OCI-LY7 (cell line): Measurements from ENCODE around the gene CMIP.

ENCODE experiments used
- EZH2phosphoT487 ChIP-seq: fragments of 200-600 bp; sonication (generic); IDR thresholded peaks from 2 replicates; pipeline ENCODE4 v1.6.1; 2018; ENCODE audit warnings: low read depth, borderline replicate concordance, mild to moderate bottlenecking, mixed run types, antibody characterized with exemption, low read length, moderate library complexity, mixed read lengths
- TF ChIP-seq, protein P1 (sequence below): fragments of 200-600 bp; sonication (generic); conservative IDR thresholded peaks from 2 replicates; pipeline ENCODE4 v1.5.1; 2014; ENCODE audit warnings: mild to moderate bottlenecking, antibody characterized with exemption, low read length, moderate library complexity, mixed read lengths

DNA sequence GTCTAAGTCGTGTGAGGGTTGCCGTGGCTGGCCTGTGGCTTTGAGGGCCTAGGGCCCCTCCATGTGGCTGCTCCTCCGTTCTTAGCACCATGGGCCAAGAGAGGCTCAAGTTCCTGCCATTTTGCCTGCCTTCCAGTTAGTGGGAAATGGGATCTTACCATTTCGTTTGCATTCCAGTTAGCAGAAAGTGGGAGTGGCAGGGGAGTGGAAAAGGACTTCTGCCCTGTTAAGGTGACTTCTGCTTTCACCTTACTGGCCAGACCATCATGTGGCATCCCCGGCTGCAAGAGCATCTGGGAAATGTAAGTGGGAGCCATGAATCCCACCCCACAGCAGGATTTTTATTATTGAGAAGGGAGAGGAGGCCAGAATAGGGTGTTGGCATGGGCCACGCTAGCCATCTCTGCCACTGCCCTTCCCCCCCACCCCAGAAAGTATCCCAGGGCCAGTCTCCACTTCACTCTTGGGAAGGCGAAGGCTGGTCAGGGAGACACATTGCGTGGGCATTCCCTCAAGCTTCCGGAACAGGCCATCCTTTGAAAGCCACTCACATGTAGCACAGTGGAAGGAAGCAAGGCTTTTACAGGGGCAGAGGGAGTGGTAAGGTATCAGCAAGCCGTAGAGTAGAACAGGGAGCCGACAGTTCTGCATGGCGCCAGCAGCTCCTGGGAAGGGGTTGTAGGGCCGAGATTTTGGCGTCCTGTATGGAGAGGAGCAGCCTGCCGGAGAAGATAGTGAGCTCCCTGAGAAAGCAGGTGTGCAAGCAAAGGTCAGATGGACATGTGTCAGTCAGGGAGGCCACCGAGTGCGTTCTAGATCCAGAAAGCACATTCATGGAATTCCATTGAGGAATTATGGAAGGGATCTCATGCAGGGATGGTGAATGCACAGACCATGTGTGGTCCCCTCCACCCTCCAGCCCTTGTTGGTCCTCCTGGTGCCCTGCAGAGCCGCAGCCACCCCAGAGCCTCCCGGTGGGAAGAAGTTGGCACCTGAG lies 33.4 kb downstream of the CMIP start:
- TF ChIP-seq, protein P1, sequence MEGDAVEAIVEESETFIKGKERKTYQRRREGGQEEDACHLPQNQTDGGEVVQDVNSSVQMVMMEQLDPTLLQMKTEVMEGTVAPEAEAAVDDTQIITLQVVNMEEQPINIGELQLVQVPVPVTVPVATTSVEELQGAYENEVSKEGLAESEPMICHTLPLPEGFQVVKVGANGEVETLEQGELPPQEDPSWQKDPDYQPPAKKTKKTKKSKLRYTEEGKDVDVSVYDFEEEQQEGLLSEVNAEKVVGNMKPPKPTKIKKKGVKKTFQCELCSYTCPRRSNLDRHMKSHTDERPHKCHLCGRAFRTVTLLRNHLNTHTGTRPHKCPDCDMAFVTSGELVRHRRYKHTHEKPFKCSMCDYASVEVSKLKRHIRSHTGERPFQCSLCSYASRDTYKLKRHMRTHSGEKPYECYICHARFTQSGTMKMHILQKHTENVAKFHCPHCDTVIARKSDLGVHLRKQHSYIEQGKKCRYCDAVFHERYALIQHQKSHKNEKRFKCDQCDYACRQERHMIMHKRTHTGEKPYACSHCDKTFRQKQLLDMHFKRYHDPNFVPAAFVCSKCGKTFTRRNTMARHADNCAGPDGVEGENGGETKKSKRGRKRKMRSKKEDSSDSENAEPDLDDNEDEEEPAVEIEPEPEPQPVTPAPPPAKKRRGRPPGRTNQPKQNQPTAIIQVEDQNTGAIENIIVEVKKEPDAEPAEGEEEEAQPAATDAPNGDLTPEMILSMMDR = no peak
- TF ChIP-seq EZH2phosphoT487 = no peak
